Measurements from ENCODE around the gene SLC23A3.
A peak's percentile ranks its signal among the peaks of the same experiment; 100 is the strongest.

Gene SLC23A3

DNA sequence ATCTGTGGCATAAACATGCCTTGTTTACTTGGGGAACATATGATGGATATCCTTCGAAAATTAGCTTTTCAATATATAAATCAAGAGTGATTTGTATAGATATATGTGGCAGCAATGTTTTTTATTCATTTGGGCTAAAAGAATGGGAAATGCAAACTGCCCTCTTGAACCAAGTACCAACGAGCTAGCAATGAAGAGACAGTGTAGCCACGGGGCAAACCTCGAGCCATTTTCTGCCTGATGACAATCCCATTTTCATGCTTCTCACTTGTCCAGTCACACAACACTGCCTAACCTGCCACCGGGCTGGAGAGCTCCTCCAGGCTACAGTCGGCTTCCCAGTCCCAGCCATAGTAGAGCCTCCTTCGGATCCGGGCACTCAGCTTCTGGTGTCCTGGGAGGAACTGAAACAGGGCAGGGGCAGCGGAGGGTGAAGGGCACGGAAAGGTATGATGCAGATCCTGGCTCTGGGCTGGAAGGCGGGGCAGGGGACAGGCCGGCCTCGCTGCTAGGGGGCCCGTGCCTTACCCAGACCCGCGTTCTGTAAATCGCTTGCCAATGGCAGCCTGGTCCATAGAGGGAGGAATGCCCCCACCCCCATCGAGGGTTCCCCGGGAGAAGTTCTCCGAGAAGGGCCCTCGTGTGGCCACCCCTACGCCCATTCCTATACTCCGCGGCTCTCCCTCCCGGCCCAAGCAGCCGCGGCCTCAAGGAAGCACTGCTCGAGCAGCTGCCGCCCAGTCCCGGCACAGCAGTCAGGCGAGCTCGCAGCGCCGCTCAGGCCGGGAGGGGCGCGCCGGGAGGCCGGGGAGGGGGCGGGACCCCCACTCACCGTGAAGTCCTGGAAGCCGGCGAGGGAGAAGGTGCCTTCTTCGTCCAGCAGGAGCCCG lies 6.3 kb upstream of the SLC23A3 start:
- no peak for DNase-seq (ENCODE audit: low read depth in 2 of 2)

DNA sequence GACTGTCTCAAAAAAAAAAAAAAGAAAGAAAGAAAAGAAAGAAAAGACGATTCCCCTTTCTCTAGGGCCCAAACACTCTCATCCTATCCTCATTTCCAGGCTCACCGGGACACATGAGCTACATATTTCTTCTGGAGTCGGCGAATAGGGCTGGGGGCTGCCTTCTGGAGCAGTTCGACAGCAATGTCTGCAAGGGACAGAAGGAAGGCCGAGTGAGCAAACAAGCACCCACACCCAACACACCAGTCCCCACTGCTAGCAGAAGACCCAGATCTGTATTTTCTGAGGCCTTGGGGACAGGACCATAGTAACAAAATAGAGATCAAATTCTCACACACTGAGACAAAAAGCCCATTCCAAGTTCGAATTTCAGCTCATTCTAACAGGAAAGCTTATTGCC lies 5.7 kb upstream of the SLC23A3 start:
- DNase-seq (ENCODE audit: low read depth in 2 of 2) = no peak

DNA sequence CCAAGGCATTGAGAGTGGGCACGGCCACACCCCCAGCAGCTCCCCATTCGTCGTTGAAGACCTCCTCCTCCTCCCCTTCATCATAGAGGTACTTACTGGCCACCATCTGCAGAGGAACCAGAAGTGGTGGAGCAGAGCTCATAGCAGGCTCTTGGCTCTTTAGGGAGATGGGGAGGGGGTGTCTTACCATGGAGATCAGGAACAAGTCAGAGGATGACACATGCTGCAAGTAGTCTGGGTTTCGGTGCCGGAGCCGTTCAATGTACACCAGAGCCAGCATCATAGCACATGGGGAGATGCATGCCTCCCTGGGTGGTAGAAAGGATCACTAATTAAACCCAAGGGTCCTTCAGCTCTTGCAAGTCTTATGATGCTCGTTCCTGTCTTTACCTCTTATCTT lies 5.0 kb upstream of the SLC23A3 start:
- DNase-seq (ENCODE audit: low read depth in 2 of 2) = no peak

DNA sequence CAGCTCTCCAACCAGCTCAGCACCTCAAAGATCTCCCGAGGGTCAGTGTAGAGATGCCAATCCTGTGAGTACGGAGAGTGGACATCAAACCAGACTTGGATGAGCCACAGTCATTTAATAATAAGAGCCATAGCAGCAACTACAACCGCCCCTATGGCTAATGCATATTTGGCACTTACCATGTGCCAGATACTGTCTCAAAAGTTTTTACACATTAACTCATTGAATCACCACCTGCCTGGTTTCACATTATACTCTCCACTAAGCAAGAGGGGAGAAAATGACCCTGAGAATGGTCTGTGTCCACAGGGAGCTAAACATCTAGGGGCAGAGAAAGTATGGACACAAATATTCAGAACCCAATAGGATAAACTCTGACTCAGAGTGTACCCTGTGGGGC lies 4.3 kb upstream of the SLC23A3 start:
- DNase-seq (ENCODE audit: low read depth in 2 of 2) = no peak

DNA sequence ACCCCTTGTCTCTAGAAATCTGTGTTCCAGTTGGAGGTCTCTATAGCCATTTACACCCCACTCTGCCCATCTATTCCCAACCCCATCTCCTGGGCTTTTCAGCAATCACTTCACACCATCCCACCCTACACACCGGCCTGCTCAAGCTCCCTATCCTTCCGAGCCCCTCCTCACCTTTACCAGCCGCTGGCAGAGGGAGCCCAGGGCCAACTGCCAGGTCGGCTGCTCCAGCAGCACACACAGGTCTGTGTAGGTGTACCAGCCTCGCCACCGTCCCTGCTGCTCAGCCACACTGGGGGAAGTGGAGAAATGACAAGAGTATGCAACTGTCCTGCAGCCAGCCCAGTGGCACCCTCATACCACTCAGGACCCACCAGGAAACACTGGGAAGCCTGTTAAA lies 3.3 kb upstream of the SLC23A3 start:
- DNase-seq (ENCODE audit: low read depth in 2 of 2) = no peak

DNA sequence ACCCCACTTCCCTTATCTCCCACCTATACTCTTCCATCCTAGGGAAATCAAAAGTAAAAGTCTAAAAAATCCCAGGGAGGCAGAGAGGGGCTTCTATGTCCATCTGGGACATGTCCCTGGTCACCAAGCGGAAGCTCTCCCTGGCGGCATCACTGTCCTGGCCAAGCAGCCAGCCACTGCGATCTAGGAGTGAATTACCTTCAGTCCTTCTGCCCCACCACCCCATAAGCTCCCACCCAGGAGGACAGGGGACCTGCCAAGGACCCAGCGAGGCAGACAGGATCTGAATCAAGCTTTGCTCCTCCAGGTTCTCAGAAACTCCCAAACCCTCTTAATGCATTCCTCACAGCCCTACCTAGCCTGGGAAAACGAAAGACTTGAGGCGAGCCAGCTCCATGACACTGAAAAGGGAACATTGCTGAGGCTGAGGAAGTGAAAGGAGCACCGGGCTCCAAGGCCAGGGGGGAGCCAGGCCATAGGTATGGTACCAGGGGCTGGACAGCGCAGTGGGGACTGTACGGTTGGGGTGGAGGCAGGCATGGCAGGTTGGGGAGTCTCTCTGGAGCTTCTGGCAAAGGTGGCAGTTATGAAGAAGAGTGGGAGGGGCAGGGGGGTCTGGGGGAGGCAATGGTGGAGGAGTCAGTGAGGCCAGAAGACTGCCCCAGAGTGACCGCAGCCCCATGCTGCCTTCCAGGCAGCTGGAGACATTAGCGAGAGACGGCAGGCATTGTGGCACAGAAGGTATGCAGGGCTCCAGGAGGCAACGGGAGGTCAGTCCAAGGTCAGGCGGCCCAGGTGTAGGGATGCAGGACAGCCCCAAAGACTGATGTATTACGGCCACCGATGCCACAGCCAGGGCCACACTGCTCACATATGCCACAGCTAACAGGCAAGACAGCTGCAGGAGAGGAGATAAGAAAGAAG lies 2.7 kb upstream of the SLC23A3 start:
- no peak for DNase-seq (ENCODE audit: low read depth in 2 of 2)

DNA sequence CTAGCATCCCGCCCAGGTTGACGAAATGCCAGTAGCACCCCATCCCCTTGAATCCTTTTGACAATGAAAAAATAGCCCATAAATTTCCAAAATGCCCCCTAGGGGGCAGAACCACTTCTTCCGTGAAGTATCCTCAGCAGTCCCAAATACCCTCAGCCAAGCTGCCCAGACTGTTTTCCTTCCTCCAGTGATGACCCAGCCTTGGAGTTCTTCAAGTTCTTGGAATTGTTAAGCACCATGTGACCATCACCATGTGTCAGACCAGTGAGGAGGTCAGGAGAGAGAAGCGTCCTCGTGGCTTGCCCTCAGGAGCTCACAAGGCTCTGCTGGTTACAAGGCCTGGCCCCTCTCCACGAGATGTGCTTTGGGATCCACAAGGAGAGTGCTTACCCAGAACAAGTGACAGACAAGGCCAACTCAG lies 1.4 kb upstream of the SLC23A3 start:
- DNase-seq (ENCODE audit: low read depth in 2 of 2) = no peak

DNA sequence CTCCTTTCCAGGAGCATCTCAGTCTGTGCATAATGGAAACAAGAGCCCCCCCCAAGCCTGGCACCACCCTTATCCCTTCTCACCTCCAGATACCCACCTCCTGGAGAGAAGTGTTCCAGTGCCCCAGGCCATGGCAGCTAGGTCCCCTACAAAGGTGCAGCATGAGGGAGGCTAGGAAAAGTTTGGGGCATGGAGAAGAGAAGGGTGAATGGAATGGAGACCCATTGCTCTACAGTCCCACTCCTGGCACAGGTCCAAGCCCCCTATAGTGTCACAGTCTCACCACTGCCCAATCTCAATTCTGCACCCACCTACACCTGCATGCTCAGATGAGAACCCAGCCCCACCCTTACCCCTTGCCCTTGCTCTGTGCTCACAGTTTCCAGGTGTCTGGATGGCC lies 897 bp downstream of the SLC23A3 start:
- DNase-seq (ENCODE audit: low read depth in 2 of 2) = no peak

DNA sequence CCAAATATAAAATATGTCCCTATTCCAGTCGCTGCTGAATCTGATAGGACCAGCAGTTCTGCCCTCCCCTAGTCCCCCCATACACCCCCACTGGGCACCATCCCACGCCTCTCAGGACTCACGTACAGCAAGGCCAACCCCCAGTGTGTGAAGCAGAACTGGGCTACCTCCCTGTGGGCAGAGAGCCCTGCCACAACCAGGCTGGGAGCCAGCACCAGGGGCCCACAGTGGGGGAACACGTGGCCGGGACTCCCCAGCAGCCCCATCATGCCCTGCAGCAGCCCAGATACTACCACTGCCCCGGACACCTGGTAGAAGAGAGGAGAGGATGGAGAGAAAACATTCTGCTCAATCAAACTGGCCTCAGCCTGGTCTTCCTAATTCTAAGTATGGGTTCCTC lies 1.3 kb downstream of the SLC23A3 start:
- DNase-seq (ENCODE audit: low read depth in 2 of 2) = no peak

DNA sequence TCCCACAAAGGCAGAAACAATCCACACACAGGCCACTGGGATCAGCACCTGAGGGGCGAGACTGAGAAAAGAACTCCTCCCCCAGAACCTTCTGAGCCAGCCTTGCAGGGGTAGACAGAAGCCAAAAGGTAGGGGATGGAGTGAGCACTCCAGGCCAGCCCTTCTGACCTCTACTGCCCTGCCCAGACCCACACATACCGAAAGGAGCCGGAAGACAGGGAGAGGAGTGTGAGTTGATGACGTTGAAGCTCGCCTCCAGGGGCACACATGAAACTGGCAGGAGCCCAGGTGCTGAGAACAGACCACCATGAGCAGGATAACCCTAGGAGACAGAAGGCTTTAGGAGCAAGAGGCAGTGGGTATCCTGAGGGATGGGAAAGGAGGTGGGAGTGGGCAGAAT lies 1.8 kb downstream of the SLC23A3 start:
- no peak for DNase-seq (ENCODE audit: low read depth in 2 of 2)

DNA sequence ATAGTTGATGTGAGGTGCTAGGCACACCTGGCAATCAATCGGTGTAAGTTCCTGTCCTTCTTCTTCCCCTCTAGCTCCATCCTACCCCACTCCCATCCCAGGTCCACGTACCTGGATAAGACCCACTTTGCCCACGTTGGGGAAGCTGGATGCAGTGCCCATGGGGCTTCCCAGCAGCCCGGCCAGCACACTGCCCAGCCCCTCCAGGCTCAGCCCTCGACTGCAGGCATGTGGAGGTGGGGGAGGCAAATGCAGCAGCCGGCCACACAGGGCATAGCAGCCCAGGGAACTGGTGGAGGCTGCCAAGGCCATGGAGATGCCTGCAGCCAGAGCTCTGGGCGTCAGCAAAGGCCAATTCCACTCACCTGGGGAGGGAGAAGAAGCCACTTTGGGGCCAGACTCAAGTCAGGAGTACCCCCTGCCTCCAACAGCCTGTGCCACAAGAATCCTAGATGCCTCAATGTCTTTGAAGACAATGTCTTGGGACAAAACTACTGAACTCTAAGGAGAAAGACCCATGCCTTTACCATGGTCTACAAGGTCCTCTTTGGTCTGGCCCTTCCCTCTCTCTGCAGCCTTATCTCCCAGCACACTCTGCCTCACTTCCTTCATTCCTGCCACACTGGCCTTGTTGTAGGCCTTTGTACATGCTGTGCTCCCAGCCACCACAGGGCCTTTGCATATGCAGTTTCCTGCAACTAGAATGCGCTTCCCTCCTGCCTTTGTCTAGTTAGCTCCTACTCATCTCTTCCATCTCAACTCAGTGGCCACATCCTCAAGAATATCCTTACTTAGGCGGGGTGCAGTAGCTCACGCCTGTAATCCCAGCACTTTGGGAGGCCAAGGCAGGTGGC lies 4.5 kb downstream of the SLC23A3 start:
- DNase-seq (ENCODE audit: low read depth in 2 of 2) = no peak

DNA sequence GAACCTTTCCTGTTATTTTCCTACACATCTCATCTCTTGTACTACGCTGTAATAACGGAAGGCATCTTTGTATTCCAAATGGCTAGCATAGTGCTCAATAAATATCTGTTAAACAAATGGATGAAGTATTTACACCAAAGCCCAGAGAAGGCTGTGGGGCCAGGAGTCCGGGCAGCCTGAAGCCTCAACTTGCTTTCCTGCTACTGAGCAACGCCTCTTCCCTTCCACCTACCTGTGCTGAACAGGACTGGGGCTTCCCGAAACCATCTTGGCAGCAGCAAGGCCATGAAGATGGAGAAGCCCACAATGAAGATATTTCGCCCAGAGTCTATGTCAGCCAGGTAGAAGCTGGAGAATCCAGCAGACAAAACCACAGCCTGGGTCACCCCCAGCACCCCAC lies 6.7 kb downstream of the SLC23A3 start:
- DNase-seq (ENCODE audit: low read depth in 2 of 2) = no peak

DNA sequence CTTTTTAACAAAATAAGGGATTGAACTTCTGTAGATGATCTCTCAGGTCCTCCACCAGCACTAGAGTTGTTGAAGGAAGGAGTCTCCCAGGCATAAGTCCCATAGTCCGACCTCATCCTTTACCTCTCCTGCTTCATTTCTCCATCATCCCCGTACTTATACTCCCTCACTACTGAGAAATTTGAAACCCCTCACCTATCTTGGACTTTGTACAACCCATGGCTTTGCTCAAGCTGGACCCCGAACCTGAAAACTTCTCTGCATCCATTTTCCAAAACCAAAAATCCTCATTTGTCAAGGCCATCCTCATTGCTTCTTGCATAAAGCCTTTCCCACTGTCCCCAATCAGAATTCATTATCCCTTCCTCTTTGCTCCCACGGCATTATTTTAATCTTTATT lies 8.7 kb downstream of the SLC23A3 start:
- no peak for DNase-seq (ENCODE audit: low read depth in 2 of 2)

DNA sequence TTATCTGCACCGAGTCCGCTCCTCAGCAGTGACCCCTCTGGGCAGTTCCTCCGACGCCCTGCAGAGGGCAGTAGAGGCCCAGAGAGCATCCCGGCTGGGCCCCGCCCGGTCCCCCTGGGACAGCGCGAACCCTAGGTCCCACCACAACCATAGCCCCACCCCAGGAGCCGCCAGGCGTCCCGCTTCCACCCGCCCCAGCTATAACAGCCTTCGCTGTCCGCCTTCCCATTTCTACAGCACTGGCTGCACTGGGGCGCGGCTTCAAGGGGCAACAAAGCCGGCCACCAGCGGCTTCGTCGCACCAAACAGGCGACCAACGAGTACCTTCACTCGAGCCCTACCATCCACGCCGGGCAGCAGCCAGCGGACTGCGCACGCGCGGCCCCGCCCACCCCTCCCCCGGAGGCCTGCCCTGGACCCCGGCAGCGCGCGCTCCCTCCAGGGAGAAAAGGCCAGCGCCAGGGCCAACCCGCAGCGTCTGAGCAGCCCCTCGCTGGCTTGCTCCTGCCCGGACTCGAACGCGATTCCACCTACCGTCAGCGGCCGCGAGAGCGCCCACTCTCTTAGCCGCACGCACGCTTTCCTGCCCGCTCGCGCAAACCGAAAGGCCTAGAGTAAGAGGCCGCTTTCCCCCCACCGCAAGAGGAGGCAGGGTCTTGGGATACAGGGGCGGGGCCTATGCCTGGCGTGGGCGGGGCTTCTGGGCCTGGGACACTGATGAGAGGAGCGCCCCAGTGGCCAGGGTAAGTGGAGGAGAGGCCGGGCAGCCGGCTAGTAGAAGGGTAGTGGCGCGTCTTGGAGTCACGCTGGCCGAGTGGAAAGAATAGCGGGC lies 9.4 kb downstream of the SLC23A3 start, which contains the start of gene NHEJ1:
NHEJ1 (minus strand) TSS at position 630 of the 832 bp plus-strand sequence. CDS start 2,453 bp downstream, outside the sequence.
- DNase-seq (ENCODE audit: low read depth in 2 of 2) = peak; percentile 93 to 94

DNA sequence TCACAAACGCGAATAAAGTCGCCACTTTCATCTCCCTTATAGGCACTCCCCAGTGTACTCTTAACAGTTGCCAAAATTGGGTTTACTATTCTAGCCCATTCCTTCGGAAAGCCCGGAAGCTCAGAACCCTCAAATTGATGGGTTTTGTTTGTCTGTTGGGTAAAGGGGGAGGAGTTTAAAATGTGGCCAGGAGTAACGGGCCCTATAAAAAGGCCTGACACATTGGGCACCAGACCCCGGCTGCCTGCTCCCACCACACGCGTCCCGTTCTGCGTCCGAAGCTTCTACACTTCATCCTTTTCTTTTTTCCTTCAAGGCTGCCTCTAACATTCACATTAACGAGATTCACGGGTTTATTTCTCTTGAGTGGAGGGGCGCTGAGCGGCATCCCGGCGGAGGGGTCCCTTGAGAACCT lies 10.1 kb downstream of the SLC23A3 start:
- DNase-seq (ENCODE audit: low read depth in 2 of 2) = no peak

DNA sequence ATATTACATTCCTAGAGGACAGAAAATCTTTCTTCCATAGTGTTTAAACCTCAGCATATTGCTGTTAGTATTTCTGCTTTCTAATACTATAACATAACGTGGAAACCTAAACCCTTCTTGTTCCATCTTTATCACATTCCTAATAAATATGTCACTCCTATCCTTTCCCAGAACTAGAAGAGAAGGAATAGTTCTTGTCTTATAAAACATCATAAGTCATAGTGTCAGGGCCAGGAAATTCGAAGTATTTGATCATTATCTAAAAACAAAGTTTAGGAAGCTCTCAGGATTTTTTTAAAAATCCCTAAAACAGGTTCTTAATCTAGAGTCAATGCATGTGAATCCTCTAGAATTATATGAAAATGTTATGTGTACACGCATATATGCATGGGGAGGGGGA lies 11.2 kb downstream of the SLC23A3 start:
- DNase-seq (ENCODE audit: low read depth in 2 of 2) = no peak

DNA sequence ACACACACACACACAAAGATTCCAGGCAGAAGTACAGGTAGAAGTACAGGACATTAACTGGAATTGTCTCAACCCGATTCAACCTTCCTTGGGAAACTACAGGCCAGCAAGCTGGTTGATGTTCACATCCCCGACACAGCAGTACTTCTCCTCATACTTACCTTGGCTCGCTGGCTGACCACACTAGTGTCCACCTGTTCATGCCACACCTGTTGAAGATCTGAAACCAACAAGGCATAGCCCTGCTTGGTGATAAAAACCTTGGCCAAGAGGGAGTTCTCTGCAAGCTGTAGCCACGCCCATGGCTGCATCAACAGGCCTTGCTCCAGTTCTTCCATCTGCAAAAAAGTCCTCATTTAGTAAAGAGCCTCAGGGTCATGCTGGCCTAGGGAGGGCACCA lies 11.8 kb downstream of the SLC23A3 start:
- no peak for DNase-seq (ENCODE audit: low read depth in 2 of 2)

DNA sequence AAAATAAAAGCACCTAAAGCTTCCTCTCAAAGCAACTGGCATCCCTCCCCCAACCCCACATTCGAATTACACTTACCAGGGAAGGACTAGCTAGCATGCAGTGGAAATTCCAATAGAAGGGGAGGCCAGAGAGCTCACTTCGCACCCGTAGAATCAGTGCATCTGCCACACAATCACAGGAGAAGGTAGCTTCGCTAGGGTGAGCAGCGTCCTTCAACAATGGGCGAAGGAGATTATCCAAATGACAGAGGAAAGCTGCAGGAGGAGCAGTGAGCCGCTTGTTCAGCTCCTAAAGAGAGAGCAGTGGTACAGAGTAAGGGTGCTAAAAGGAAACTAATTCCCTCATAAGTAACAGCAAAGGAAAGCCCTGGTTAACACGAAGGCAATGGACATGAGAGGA lies 12.4 kb downstream of the SLC23A3 start:
- DNase-seq (ENCODE audit: low read depth in 2 of 2) = no peak

DNA sequence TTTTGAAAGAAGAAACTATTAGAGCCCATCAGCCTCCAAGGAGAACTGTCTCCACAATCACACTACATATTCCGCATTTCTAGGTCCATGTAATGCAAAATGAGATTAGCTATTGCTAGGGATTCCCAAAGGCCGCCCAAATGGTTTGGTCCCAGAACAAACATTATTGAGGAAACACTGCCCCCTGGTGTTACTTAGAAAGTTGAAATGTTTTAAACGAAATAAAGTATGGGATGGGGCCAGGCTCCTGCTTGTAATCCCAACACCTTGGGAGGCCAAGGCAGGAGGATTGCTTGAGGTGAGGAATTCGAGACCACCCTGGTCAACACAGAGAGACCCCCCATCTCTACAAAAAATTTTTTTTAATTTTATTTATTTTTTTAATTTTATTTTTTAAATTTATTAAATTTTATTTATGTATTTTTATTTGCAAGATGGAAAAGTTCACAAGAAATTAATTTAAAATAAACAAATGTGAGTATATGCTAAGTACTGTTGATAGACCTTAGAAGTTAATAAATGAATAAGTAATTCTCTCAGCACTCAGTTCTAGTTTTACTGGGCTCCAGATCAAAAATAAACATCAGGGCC lies 14.7 kb downstream of the SLC23A3 start:
- no peak for DNase-seq (ENCODE audit: low read depth in 2 of 2)

DNA sequence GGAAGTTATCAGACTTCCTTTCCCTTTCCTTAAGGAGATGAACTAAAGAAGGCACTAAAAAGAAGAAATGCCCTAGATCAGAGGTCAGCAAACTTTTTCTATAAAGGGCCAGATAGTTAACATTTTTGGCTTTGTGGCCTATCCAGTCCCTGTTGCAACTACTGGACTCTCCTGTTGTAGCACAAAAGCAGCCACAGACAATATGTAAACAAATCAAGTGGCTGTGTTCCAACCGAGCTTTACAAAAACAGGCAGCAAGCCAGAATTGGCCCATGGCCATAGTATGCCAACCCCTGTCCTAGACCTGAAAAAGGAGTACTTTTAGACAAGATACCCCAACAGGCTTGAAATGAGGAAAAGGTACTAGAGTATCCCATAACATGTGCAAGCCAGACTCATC lies 20.2 kb downstream of the SLC23A3 start:
- no peak for DNase-seq (ENCODE audit: low read depth in 2 of 2)
